Measurements from ENCODE around the gene DCTN3. TPM values are rescaled to one million over a fixed set of nuclear protein-coding genes. Genes with fewer than 3 reads are reported as not detected.

DCTN3 gene
- total and polyA plus RNA-seq, 2 experiments from 2014 or later: 130 to 148 TPM

GRCh38 chr9:34634551-34635248 lies 14.4 kb upstream of the DCTN3 start:
- no peaks in the 10 kb centered on the region for H3K9me2 ChIP-seq (ENCODE audit: insufficient read depth)
- peaks cover 9% of the 10 kb centered on the region for H3K27me3 ChIP-seq (replicated peaks; ENCODE audit: insufficient read depth)
- H2AFZ ChIP-seq: no peak overlapping the region
- no peak overlapping the region for H3K4me2 ChIP-seq (ENCODE audit: unreplicated experiment)
- TF ChIP-seq EZH2 (IDR thresholded peaks at IDR 0.05; ENCODE audit: insufficient read depth, poor library complexity, severe bottlenecking): no peak
- no peak for TF ChIP-seq EZH2phosphoT487 (IDR thresholded peaks at IDR 0.05; ENCODE audit: insufficient read depth, low read depth)
- H3K9ac ChIP-seq: no peak overlapping the region
- H3F3A ChIP-seq (ENCODE audit: insufficient read depth): peaks cover 7% of the 10 kb centered on the region; the same call in 1 of the 2 replicates
- in situ Hi-C loops (cut with MboI): no loop called here
- no peaks in the 10 kb centered on the region for H3K36me3 ChIP-seq (ENCODE audit: low read depth)
- H3K4me3 ChIP-seq: no peak overlapping the region
- 52 to 61% methylated on average over 3 of the region's 3 CpGs for WGBS, 2 experiments (ENCODE audit: low coverage in 1 of 2, low lambda C conversion rate in 2 of 2, missing lambda C conversion rate in 2 of 2)
- peaks cover 9% of the 10 kb centered on the region for H3K4me1 ChIP-seq (ENCODE audit: insufficient read depth)
- H3K27ac ChIP-seq: no peak overlapping the region
- H3K79me2 ChIP-seq (ENCODE audit: insufficient read depth): peaks cover 23% of the 10 kb centered on the region
- no peaks in the 10 kb centered on the region for H4K20me1 ChIP-seq (ENCODE audit: insufficient read depth)
- no peak for DNase-seq
- H3K9me3 ChIP-seq (ENCODE audit: low read depth): no peaks in the 10 kb centered on the region

GRCh38 chr9:34633851-34634550 lies 13.7 kb upstream of the DCTN3 start:
- Histone ChIP-seq H4K20me1 (ENCODE audit: insufficient read depth) (no peaks in the 10 kb centered on the region), H3K4me3 (no peak overlapping the region), H3K36me3 (ENCODE audit: low read depth) (no peaks in the 10 kb centered on the region), H3K9me3 (ENCODE audit: low read depth) (no peaks in the 10 kb centered on the region), H3K4me1 (ENCODE audit: insufficient read depth) (peaks cover 9% of the 10 kb centered on the region), H3K9me2 (ENCODE audit: insufficient read depth) (no peaks in the 10 kb centered on the region), H2AFZ (no peak overlapping the region), H3K27ac (no peak overlapping the region), H3K79me2 (ENCODE audit: insufficient read depth) (peaks cover 23% of the 10 kb centered on the region), H3K9ac (no peak overlapping the region), H3K27me3 (replicated peaks; ENCODE audit: insufficient read depth) (peaks cover 16% of the 10 kb centered on the region), H3F3A (ENCODE audit: insufficient read depth) (peaks cover 7% of the 10 kb centered on the region; the same call in 1 of the 2 replicates), H3K4me2 (ENCODE audit: unreplicated experiment) (no peak overlapping the region)
- TF ChIP-seq EZH2phosphoT487 (IDR thresholded peaks at IDR 0.05; ENCODE audit: insufficient read depth, low read depth): no peak
- no peak for TF ChIP-seq EZH2 (IDR thresholded peaks at IDR 0.05; ENCODE audit: insufficient read depth, poor library complexity, severe bottlenecking)
- DNase-seq: peak; percentile 73
- 2 to 4% methylated on average over 3 of the region's 3 CpGs for WGBS, 2 experiments (ENCODE audit: low coverage in 1 of 2, low lambda C conversion rate in 2 of 2, missing lambda C conversion rate in 2 of 2)
- in situ Hi-C loops (cut with MboI): no loop called here

- peaks cover 4% of the 10 kb centered on the region for H3K4me1 ChIP-seq (ENCODE audit: insufficient read depth)
- TF ChIP-seq EZH2phosphoT487 (IDR thresholded peaks at IDR 0.05; ENCODE audit: insufficient read depth, low read depth) (no peak), EZH2 (IDR thresholded peaks at IDR 0.05; ENCODE audit: insufficient read depth, poor library complexity, severe bottlenecking) (no peak)
- H3K27me3 ChIP-seq (replicated peaks; ENCODE audit: insufficient read depth): peaks cover 21% of the 10 kb centered on the region
- no peaks in the 10 kb centered on the region for H4K20me1 ChIP-seq (ENCODE audit: insufficient read depth)
- H3K4me3 ChIP-seq: no peak overlapping the region
- in situ Hi-C loops (cut with MboI): no loop called here
- H3K9me2 ChIP-seq (ENCODE audit: insufficient read depth): no peaks in the 10 kb centered on the region
- H3F3A ChIP-seq (ENCODE audit: insufficient read depth): peaks cover 7% of the 10 kb centered on the region; the same call in 1 of the 2 replicates
- DNase-seq: no peak
- H3K4me2 ChIP-seq (ENCODE audit: unreplicated experiment): no peak overlapping the region
- no peak overlapping the region for H2AFZ ChIP-seq
- 49 to 51% methylated on average over 5 of the region's 5 CpGs for WGBS, 2 experiments (ENCODE audit: low coverage in 1 of 2, low lambda C conversion rate in 2 of 2, missing lambda C conversion rate in 2 of 2)
- H3K79me2 ChIP-seq (ENCODE audit: insufficient read depth): peaks cover 23% of the 10 kb centered on the region
- H3K9ac ChIP-seq: no peak overlapping the region
- no peaks in the 10 kb centered on the region for H3K36me3 ChIP-seq (ENCODE audit: low read depth)
- H3K27ac ChIP-seq: no peak overlapping the region
- no peaks in the 10 kb centered on the region for H3K9me3 ChIP-seq (ENCODE audit: low read depth)
Measured at GRCh38 chr9:34633166-34633565, 12.9 kb upstream of the DCTN3 start.

GRCh38 chr9:34630402-34631154 lies 10.3 kb upstream of the DCTN3 start:
- H4K20me1 ChIP-seq (ENCODE audit: insufficient read depth): no peaks in the 10 kb centered on the region
- DNase-seq: peak; percentile 29
- no peak overlapping the region for H3K4me3 ChIP-seq
- TF ChIP-seq EZH2 (IDR thresholded peaks at IDR 0.05; ENCODE audit: insufficient read depth, poor library complexity, severe bottlenecking): no peak
- TF ChIP-seq EZH2phosphoT487 (IDR thresholded peaks at IDR 0.05; ENCODE audit: insufficient read depth, low read depth): no peak
- H3K79me2 ChIP-seq (ENCODE audit: insufficient read depth): peaks cover 5% of the 10 kb centered on the region
- H3K27me3 ChIP-seq (replicated peaks; ENCODE audit: insufficient read depth): peaks cover 46% of the 10 kb centered on the region
- H3K4me2 ChIP-seq (ENCODE audit: unreplicated experiment): no peak overlapping the region
- in situ Hi-C loops (cut with MboI): no loop called here
- no peak overlapping the region for H2AFZ ChIP-seq
- 28 to 42% methylated on average over 4 to 5 of the region's 5 CpGs for WGBS, 2 experiments (ENCODE audit: low coverage in 1 of 2, low lambda C conversion rate in 2 of 2, missing lambda C conversion rate in 2 of 2)
- no peaks in the 10 kb centered on the region for H3K36me3 ChIP-seq (ENCODE audit: low read depth)
- no peaks in the 10 kb centered on the region for H3K4me1 ChIP-seq (ENCODE audit: insufficient read depth)
- no peaks in the 10 kb centered on the region for H3K9me2 ChIP-seq (ENCODE audit: insufficient read depth)
- H3F3A ChIP-seq (ENCODE audit: insufficient read depth): peaks cover 7% of the 10 kb centered on the region; the same call in 1 of the 2 replicates
- no peak overlapping the region for H3K27ac ChIP-seq
- no peaks in the 10 kb centered on the region for H3K9me3 ChIP-seq (ENCODE audit: low read depth)
- no peak overlapping the region for H3K9ac ChIP-seq

Data from GM23248 (cell line).